ENCODE measurements around the gene SHQ1. TPM values are rescaled to one million over a fixed set of nuclear protein-coding genes. Genes with fewer than 3 reads are reported as not detected.
A peak's percentile ranks its signal among the peaks of the same experiment; 100 is the strongest.

SHQ1 gene
- total and polyA plus RNA-seq, 7 donors: 6.2 to 20.6 (median 15.9) TPM

DNA sequence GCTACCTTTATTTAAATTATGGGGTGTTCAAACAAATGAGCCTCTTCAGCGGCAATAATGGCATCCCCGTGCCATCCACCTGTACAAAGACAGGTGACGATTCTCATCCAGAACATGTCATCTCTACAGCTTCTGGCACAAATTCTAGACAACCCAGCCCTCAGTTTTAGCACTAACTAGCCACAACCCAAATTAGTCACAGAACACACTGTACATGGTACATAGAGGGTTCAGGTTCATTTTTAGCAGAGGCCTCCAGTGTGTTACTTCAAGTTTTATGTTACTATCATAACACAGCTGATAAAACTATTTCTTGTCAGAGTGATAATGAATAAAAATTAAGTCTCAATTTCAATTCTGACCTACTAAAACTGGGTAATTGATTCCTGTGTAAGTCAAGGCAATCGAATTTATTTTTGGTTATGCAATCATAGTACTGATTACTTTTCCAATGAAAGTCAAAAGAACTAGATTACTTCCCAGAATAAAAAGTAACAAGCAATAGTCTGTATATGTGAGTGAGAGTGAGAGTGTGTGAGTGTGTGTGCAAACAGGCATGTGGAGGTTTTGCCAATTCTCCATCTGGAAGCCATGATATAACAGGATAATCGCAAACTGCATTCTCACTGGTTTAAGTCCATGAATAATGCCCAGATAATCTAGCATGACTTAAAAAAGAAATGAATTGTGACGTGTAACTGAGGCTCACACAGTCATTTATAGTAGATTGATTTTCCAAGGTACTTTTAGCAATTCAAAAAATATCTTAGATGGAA is 37.4 kb downstream of the SHQ1 start:
- Histone ChIP-seq H3K36me3 (ENCODE audit: insufficient read depth in 1 of 2, low read depth in 1 of 2) (peaks cover 0 to 8% of the 10 kb centered on the region in 2 donors), H3K9me3 (no peaks in the 10 kb centered on the region), H3K4me1 (no peaks in the 10 kb centered on the region), H3K27me3 (ENCODE audit: insufficient read depth in 3 of 3, low read length in 2 of 3) (no peaks in the 10 kb centered on the region), H3K27ac (no peak overlapping the region), H3K4me3 (no peak overlapping the region)
- TF ChIP-seq, protein P1, sequence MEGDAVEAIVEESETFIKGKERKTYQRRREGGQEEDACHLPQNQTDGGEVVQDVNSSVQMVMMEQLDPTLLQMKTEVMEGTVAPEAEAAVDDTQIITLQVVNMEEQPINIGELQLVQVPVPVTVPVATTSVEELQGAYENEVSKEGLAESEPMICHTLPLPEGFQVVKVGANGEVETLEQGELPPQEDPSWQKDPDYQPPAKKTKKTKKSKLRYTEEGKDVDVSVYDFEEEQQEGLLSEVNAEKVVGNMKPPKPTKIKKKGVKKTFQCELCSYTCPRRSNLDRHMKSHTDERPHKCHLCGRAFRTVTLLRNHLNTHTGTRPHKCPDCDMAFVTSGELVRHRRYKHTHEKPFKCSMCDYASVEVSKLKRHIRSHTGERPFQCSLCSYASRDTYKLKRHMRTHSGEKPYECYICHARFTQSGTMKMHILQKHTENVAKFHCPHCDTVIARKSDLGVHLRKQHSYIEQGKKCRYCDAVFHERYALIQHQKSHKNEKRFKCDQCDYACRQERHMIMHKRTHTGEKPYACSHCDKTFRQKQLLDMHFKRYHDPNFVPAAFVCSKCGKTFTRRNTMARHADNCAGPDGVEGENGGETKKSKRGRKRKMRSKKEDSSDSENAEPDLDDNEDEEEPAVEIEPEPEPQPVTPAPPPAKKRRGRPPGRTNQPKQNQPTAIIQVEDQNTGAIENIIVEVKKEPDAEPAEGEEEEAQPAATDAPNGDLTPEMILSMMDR (IDR thresholded peaks at IDR 0.05): no peak
- intact Hi-C loops (cut with DNase I): no loop called here
- 65 to 85% (median 75%) methylated on average over 6 of the region's 6 CpGs for WGBS, 3 donors
- ATAC-seq: peak in 2 of 4 donors; percentile 57 to 70
- DNase-seq: no peak

DNA sequence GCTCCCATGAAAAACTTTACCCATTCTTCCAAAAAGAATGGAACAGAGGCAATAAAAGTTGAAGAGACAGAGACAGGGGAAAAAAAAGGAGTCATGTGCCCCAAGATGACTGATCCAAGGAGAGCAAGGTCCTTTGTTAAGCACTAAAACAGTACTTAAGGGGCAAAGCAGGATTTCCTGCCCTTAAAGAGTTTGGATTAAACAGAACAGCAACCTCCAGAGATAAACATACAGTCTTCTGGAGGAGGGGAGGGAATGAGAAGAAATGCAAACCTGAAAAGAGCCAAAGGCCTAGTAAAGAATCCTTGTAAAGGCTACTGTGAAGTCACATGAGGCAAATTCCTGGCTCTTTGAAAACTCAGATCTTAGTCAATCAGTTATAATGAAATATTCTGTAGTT is 38.2 kb downstream of the SHQ1 start:
- H3K36me3 ChIP-seq (ENCODE audit: insufficient read depth in 1 of 2, low read depth in 1 of 2): peaks cover 0 to 5% of the 10 kb centered on the region in 2 donors
- DNase-seq: no peak
- H3K9me3 ChIP-seq: no peaks in the 10 kb centered on the region
- TF ChIP-seq, protein P1 (IDR thresholded peaks at IDR 0.05): no peak
- no peaks in the 10 kb centered on the region for H3K27me3 ChIP-seq (ENCODE audit: insufficient read depth in 3 of 3, low read length in 2 of 3)
- no peaks in the 10 kb centered on the region for H3K4me1 ChIP-seq
- intact Hi-C loops (cut with DNase I): no loop called here
- no peak overlapping the region for H3K4me3 ChIP-seq
- no peak overlapping the region for H3K27ac ChIP-seq
- no peak for ATAC-seq

DNA sequence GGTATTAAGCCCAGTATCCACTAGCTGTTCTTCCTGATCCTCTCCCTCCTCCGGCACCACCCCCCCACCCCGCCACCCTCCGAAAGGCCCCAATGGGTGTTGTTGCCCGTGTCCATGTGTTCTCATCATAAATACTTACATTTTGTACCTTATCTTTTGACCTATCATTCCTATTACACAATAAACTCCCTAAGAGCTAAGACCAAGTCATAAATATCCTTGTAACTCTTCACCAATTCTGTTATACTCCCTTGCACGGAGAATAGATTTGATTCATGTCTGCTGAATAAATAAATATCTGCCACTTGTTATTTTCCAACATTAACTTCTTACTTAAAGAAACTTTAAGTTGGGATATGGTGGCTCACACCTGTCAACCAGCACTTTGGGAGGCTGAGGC is 43.9 kb downstream of the SHQ1 start:
- Histone ChIP-seq H3K4me1 (no peaks in the 10 kb centered on the region), H3K36me3 (ENCODE audit: insufficient read depth in 1 of 2, low read depth in 1 of 2) (no peaks in the 10 kb centered on the region), H3K4me3 (no peak overlapping the region), H3K27ac (no peak overlapping the region), H3K9me3 (no peaks in the 10 kb centered on the region), H3K27me3 (ENCODE audit: insufficient read depth in 3 of 3, low read length in 2 of 3) (no peaks in the 10 kb centered on the region)
- intact Hi-C loops (cut with DNase I): no loop called here
- ATAC-seq: no peak
- TF ChIP-seq, protein P1 (IDR thresholded peaks at IDR 0.05): no peak
- 94 to 97% (median 96%) methylated on average over 5 of the region's 5 CpGs for WGBS, 3 donors
- DNase-seq: no peak

DNA sequence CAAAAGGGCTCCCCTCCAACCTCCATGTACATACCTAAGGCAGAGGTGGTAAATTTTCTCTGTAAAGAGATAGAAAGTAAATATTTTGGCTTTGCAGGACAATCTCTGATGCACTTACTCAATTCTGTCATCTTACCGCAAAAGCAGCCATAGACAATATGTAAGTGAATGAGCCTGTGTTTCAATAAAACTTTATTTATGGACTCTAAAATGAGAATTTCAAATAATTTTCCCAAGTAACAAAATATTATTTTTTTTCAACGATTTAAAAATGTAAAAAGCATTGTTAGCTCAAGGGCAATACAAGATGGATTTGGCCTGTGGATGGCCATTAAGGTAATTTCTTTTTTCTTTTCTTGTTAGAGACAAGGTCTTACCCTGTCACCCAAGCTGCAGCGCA is 44.7 kb downstream of the SHQ1 start:
- TF ChIP-seq, protein P1 (IDR thresholded peaks at IDR 0.05): no peak
- Histone ChIP-seq H3K9me3 (no peaks in the 10 kb centered on the region), H3K36me3 (ENCODE audit: insufficient read depth in 1 of 2, low read depth in 1 of 2) (no peaks in the 10 kb centered on the region), H3K4me1 (no peaks in the 10 kb centered on the region), H3K27me3 (ENCODE audit: insufficient read depth in 3 of 3, low read length in 2 of 3) (no peaks in the 10 kb centered on the region), H3K4me3 (no peak overlapping the region), H3K27ac (no peak overlapping the region)
- no peak for DNase-seq
- 96 to 98% (median 98%) methylated on average over 3 of the region's 3 CpGs for WGBS, 3 donors
- intact Hi-C loops (cut with DNase I): no loop called here
- ATAC-seq: no peak

DNA sequence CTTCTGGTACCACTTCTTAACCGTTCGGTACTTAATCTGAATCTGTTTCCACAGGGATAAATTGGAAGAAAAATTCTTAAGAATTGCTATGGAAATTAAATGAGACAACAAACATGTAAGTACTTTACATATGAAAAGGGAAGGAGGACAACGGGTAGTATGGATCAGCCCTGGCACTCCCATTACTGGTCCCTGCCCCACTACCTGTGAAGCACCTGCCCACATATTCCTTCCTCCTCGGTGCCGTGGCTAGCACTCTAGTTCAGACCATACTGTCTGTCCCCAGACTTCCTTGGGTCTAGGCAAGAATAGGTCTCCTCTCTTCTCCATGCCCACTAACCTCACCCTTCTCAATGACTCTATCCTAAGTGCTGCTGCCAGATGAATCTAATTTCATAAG is 46.2 kb downstream of the SHQ1 start:
- TF ChIP-seq, protein P1 (IDR thresholded peaks at IDR 0.05): no peak
- ATAC-seq (no peak), DNase-seq (no peak)
- Histone ChIP-seq H3K36me3 (ENCODE audit: insufficient read depth in 1 of 2, low read depth in 1 of 2) (no peaks in the 10 kb centered on the region), H3K4me3 (no peak overlapping the region), H3K27me3 (ENCODE audit: insufficient read depth in 3 of 3, low read length in 2 of 3) (no peaks in the 10 kb centered on the region), H3K9me3 (no peaks in the 10 kb centered on the region), H3K4me1 (no peaks in the 10 kb centered on the region), H3K27ac (no peak overlapping the region)
- intact Hi-C loops (cut with DNase I): no loop called here
- 94 to 95% (median 94%) methylated on average over 5 of the region's 5 CpGs for WGBS, 3 donors

Data from psoas muscle (tissue), 8 donors.